Endometrial microvascular endothelial cells (primary cell): Measurements from ENCODE around the gene BIRC7. TPM values are rescaled to one million over a fixed set of nuclear protein-coding genes. Genes with fewer than 3 reads are reported as not detected.

Experiments
- in situ Hi-C: cut with HindIII; loops from 2 replicates; pipeline ENCODE4 v1.10.0; 2017; ENCODE audit warnings: low sequenced_read_pairs, low pct_unique_long_range_greater_than_20kb; ENCODE audit errors: inconsistent ontology term
- total RNA-seq: library from RNA; depleted of rRNA; stranded (reverse); fragments of >200 nt; gene quantifications from one replicate; pipeline ENCODE4 v1.2.3, GENCODE V29; 2015; ENCODE audit errors: inconsistent ontology term

Gene BIRC7, protein sequence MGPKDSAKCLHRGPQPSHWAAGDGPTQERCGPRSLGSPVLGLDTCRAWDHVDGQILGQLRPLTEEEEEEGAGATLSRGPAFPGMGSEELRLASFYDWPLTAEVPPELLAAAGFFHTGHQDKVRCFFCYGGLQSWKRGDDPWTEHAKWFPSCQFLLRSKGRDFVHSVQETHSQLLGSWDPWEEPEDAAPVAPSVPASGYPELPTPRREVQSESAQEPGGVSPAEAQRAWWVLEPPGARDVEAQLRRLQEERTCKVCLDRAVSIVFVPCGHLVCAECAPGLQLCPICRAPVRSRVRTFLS
- total RNA-seq: not detected

DNA sequence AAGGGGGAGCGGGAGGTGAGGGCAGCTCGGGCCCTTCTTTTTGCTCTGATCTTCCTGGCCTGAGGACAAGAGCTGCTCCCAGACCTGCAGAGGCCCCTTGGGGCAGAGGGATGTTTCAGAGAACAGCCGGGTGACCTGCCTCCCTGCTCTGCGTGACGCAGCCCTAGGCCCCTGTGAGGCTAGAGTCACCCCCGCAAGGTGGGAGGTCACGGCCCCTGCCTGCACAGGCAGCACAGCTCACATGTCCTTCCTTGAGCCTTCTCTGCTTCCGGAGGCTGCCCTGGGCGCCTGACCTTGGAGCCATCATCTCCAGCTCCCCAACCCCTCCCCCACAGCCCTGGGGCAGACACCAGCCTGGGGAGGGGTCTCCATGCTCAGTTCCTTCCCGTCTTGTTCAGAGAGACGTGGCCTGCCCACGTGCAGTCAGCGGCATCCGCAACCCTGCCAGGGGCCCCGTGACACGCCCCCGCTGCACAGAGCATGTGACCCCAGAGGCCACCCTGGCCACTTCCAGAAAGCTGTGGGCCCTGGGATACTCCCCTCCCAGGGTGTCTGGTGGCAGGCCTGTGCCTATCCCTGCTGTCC is at the start of gene BIRC7:
TSS of gene BIRC7 (plus strand) at position 507 of the 585 bp plus-strand sequence. CDS start 192 bp downstream, outside the sequence.
- in situ Hi-C loops: no loop called here

DNA sequence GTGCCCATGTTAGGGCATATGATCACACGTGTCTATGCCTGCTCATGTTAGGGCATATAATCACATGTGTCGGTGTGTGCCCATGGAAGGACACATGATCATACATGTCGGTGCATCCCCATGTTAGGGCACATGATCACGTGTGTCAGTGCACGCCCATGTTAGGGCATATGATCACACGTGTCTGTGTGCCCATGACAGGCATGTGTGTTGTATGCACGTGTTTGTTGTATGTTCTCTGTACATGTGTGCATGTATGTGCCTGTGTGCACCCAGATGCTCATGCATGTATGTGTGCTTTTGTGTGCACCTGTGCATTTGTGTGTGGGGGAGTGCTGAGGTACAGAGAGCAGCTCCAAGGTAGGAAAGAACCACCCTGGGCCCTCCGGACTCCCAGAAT is 49.6 kb upstream of the BIRC7 start:
- in situ Hi-C loops: no loop called here

DNA sequence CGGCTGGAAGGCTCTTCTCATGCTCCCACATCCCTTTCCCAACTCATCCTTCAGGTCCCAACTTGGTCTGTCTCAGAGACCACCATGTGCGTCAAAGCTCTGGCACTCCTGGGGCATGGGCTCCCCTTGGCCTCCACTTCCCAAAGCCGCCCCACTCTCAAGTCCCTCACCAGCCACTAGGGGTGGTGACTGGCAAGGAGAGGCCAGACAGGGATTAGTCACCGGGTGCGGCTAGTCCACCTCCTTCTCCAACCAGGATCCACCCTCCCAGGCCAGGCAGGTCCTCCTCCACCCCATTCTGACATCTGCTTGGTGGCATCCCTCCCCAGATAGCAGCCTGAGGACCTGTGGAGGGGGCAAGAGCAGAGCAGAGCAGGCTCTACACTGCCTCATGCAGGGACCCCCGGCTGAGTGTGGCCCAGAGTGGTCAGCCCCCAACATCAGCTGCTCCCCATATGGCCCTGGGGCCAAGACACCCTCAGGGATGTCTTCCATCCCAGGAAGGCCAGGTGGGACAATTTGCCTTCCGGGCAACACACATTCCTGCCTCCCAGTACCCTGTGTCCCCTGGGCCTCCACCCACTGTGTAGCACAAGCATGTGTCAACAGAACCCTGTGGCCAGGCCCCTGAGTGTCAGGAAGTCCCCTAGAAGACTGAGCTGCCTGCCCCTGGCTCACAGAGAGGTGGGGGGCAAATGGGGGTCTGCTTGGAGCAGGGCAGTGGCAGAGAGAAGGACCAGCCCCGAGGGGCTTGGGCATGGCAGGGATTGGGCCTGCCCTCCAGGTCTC is 49.0 kb upstream of the BIRC7 start:
- in situ Hi-C loops: no loop called here

DNA sequence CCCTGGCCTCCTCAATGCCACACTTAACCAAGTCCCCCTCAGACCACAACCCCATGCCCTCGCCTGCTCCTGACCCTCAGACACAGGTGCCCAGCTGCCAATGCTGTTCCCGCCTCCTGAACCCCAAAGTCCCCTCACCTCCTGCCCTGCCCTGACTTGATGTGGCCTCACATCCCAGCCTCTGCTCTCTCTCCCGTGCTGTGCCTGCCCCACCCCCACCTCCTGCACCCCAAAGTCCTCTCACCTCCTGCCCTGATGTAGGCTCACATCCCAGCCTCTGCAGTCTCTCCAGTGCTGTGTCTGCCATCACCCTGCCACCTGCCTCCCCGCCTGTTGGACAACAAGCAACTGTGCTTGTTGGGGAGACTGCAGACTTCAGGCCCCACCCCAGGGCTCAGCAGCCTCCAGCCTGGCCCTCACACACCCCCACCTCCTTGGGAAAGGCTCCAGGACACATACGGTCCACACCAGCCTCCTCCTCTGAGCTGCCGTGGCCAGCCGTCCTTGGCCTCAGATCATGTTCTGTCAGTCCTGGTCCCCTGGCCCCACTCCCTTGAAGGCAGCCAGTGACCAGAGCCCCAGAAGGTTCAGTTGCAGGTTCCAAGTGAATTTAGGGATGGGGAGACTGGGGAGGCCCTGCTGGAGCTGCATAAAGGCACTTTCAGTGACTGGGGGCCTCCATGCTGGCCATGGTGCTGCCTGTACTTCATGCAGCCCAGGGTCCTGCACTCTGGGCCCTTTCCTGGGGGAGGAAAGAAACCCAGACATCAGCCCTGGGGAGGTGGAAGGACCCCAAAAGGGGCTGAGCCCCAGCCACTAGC is 48.2 kb upstream of the BIRC7 start:
- in situ Hi-C loops: no loop called here

DNA sequence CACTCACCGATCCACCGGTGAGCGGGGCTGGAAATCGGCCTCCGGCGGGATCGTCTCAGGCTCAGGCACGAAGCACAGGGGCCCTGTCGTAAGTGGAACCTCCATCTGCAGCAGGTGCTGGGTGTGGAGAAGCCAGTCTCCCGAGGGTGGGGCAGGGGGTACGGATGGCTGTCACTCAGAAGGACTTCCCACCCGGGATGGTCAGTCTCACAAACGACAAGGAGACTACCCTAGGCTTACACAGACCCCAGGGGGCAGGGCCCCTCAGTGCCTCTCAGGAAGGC is 47.6 kb upstream of the BIRC7 start:
- in situ Hi-C loops: no loop called here

DNA sequence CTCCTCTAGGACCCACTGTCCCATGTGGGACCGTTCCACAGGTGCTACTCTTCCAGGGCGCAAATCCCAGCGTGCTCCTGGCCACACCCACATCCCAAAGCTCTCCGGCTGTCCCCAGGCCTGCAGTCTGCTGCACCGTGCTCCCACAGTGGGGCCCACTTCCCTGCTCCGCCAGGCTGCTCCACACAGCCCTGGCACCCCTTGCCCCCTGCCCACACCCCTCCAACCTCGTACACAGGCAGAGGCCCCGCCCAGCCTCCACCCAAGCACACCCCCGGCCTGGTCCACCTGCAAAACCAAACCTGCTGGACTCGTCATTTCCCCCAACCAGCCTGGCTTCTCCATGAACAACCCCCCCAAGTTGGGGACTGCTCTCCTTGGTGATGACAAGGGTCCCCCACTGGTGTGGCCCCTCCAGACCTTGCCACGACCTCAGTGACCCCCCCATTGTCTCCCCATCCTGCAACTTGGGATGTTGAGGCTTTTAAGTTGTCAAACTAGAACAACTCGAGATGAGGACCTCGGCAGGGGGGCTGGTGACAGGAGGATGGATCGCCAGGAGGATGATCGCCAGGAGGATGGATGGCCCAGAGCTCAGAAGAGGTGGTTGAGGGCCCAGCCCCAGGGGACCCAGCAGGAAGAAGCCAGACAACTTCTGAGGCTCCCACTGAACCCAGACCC is 46.9 kb upstream of the BIRC7 start:
- in situ Hi-C loops: no loop called here

DNA sequence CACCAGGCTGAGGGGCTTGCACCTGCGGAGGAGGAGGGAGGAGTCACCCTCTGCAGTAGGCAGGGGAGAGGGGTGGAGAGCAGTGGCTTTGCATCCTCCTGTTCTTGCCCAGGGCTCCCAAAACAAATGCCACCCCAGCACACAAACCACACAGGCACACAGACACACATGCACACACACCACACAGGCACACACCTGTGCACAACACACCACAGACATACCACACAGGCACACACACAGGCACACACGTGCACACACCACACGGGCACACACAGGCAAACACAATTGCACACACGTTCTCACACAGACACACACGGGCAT is 46.4 kb upstream of the BIRC7 start:
- in situ Hi-C loops: no loop called here

DNA sequence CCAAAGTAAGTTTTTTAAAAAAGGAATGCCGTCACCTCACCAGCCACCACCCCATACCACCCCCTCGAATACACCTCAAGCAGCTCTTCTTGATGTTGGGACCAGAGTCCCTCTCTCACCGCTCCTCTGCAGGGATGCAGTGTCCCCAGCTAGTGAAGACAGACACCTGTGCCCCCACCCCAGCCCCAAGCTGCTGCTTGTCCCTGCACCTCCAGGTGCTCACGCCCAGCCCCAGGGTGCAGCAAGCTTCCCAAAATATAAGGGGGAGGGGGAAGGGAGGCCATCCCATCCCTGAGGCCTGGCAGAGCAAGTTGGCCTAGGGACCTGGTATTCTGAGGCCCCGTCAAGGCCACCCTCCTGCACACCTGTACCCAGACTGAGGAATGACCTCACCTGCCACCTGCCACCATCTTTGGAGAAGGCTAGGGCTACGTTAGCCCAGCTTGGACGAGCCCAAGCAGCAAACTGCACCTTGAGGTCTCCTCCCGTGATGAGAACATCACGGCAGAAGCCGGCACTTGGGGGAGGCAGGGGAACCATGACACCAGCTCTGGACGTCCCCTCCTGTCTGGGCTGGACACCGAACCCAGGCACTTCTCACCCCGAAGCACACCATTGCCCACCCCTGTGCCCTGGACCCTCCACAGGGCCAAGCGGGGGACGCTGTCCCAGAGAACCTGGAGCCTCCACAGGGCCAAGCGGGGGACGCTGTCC is 45.7 kb upstream of the BIRC7 start:
- in situ Hi-C loops: no loop called here

DNA sequence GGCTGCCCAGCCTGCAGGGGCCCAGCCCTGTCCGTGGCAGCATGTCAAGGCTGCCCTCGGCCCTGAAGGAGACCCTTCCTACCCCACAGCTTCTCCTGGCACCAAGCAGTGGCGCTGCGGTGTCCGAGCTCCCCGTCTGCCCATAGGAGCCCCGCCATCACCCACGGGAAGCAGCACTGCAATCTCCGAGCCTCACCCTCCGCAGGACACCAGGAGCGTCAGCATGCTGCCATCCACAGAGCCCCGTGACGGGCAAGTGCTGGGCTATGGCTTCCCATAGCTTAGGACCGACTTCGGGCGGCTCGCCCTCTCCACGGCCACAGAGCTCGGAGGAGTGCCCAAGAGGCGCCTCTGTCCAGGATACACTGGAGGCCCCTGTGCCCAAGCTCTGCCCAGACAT is 44.9 kb upstream of the BIRC7 start:
- in situ Hi-C loops: no loop called here

DNA sequence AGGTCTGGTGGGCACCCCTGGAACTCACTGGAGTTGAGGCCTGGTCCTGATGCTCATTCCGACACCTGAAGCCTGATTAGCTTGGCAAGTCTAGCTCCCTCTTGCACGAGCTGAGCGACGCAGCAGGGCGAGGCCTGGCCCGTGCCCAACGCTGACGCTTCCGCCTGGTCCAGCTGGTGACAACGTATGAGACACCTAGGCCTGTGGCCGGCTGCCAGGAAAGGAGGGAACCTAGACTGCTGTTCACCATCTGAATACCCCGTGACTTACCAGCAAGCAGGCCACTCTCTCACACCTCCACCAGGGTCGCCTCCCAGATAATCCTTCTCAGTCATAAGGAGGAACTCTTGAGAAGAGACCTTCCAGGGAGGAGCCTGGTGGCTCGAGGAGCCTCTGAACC is 44.3 kb upstream of the BIRC7 start:
- in situ Hi-C loops: no loop called here

DNA sequence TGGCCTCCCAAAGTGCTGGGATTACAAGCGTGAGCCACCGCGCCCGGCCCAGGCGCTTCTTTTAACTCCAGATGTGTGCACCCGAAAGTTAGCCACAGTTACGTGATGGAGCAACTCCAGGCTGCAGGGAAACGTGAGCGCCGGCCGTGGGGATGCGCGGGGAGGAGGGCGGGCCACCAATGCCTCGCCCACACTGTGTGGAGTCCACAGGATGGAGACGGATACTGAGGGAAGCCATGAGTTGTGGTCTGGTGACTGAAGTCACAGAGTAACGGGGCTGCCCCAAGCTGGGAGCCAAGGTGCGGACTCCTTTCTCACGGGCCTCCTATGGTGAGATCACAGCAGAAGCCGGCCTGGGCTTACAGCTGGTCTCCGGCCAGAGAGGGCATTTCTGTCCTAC is 43.0 kb upstream of the BIRC7 start:
- in situ Hi-C loops: no loop called here

DNA sequence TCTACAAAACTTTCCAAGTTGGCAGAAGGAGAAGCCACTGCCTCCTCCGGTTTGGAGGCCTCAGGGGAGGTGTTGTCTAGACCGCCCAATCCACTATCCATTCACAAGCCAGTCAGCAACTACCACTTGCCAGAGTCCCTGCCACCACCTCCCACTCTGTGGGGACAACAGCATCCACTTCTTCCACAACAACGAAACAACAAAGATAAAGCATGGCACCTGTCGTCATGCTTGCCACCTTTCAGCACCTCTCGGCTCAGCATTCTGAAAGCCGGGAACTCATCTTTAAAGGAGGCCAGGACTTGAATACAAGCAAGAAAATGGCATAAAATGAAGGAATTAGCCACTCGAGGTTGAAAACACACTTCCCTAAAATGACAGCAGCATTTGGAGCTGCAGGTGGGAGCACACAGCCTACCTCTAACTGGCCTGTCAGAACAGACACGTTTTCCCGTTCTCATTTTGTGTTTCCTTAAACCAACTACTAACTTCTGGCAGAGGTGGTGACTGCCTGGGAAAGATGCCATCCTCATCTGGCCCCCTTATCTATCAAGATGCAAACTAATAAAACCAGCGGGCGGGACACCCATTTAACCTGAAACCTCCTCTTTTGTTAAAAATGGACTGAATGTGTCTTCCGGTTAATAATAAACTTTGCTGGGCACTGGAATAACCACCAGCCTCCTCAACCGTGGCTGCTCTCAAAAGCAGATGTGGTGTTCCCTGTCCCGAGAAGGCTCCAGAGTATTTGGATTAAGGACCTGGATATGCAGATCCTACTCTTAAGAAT is 41.5 kb upstream of the BIRC7 start:
- in situ Hi-C loops: no loop called here

DNA sequence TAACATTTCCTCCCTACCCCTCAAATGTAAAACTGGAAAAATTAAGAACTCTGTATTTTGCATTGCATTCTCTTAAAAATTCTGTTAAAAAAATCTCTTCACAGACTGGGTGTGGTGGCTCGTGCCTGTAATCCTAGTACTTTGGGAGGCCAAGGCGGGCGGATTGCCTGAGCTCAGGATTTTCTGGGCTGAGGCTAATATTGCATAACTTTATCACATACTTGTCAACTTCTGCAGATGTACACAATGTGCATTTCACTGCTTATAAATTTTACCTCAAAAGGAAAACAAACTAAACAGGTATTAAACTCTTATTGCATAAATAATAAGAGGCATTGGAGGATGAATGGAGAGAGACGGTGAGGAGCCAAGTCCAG is 40.9 kb upstream of the BIRC7 start:
- in situ Hi-C loops: no loop called here

DNA sequence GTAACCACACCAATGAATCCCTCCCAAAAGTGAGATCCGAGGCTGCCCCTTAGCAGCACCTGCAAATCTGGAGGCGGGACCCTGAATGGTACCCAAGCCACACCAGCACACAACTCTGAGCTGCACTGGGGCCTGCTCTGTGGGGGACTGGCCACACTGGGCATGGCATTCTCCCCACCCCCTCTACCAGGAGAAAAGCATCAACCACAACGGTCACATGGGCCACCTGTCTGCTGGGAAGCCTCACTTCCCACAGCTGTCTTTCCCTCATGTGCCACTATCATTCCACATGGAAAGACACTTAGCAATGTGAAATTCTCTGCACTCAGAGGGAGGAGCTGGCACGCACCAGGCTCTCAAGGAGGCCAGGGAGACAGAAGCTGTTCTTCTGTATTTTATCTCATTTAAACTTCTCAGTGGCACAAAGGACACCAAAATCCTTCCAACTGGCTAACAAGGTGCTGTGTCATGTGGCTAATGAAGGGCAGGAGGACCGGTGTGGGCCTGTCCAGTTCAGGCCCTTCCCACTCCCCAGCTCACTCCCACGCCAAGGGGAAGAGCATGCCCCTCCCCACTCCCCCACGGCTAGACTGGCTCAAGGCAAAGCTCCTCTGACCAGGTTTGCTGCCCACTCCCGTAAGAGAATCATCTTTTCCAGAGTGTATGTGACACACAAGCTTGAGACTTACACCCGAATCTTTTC is 38.8 kb upstream of the BIRC7 start:
- in situ Hi-C loops: no loop called here

DNA sequence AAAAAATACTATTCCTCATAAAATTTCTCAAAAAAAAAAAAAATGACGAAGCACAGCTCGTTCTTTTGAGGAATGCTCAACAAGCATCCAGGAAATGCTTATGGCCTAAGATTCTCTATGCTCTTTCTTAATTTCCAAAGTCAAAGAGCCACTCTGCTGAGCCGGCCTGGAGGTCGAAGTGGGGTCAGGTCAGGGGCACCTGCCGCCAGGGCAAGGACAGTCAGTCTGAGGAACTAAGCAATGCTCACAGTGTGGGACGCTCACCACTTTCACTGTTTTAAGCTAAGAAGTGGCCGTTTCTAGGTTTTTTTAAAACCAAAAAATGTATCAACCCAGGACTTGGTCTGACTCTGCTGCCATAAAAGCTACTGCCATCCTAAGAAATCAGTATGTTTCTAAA is 37.1 kb upstream of the BIRC7 start:
- in situ Hi-C loops: no loop called here

DNA sequence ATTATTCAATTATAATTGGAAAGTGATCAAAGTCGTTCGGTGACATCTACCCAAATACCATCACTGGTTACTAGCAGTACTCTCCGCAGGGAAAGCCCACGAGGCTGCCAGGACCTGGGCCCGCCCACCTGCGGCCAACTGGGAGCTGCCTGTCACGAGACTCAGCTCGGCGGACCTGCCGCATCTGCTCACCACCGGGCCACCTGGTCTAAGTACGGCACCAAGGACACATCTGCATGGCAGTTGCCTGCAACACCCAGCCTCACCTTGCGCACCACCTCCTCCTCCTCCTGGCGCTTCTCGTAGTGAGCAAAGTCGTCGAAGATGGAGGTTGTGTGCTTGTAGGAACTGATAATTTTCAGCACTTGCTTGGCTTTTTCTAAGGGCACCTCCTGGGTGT is 33.7 kb upstream of the BIRC7 start:
- in situ Hi-C loops: no loop called here

DNA sequence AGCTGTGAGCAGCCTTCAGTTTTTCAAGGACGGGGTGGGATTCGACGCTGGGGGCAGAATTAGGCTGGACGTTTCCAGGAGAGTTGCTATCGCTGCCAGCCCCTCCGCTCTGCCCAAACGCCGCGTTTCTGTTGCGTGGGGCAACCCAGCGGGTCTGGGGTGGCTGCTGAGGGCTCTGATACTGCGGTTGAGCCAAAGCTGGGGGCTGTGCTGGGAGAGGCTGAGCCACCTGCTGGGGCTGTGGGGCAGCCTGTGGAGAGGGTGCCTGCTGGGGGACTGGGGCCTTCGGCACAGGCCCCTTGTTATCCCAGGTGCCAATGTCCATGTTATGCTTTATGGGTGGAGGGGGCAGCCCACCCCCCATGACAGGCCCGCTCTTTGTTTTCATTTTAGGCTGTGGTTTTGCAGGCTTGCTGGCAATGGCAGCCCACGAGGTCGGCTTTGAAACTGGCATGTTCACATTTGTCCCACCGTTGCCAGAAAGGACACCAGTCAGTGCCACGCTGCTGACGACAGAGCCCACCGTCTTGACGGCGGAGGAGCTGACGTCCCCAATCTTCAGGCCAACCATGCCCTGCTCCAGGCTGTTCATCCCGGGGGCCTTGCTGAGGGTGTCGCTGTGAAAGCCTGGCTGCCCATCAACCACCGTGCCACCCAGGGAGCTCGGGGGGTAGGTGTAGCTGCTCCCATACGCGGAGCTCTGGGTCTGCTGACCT is 32.7 kb upstream of the BIRC7 start:
- in situ Hi-C loops: no loop called here
